GM18867 (cell line): ENCODE results near the gene SLC30A10.
"Not testable (repeated sequence)": the region's sequence is repeated elsewhere in the genome, so short reads cannot be mapped to it uniquely, and the experiment has no call there.

Experiments used
- ATAC-seq: cut with Tn5 transposase; IDR thresholded peaks from one replicate; pipeline ENCODE4 v1.9.1; 2021; ENCODE audit warnings: mild to moderate bottlenecking, moderate library complexity; ENCODE audit not compliant: unreplicated experiment

Gene SLC30A10

DNA sequence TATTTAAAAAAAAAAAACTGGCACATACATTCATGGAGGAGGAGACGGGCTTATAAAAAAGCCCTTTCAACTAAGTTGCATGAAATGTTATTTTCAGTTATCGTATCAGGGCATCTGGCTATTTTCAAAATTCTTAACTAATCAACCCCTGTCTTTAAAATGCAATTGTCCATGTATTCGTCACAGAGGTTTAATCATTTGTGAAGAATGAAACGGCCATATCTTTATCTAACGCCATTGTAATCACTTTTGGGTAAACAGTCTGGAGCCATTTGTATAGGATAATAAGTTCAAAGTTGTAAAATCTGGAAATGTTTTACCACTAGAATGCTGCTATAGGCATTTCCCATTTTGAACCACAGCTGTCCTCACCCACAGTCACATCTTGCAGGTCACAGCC is 30.4 kb downstream of the SLC30A10 start:
- no peak for ATAC-seq

DNA sequence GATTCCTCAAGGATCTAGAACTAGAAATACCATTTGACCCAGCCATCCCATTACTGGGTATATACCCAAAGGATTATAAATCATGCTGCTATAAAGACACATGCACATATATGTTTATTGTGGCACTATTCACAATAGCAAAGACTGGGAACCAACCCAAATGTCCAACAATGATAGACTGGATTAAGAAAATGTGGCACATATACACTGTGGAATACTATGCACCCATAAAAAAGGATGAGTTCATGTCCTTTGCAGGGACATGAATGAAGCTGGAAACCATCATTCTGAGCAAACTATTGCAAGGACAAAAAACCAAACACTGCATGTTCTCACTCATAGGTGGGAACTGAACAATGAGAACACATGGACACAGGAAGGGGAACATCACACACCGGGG is 36.1 kb downstream of the SLC30A10 start:
- ATAC-seq = not testable (repeated sequence)

DNA sequence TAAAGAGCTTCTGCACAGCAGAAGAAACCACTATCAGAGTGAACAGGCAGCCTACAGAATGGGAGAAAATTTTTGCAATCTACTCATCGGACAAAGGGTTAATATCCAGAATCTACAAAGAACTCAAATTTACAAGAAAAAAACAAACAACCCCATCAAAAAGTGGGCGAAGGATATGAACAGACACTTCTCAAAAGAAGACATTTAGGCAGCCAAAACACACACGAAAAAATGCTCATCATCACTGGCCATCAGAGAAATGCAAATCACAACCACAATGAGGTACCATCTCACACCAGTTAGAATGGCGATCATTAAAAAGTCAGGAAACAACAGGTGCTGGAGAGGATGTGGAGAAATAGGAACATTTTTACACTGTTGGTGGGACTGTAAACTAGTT is 36.5 kb downstream of the SLC30A10 start:
- ATAC-seq = not testable (repeated sequence)

DNA sequence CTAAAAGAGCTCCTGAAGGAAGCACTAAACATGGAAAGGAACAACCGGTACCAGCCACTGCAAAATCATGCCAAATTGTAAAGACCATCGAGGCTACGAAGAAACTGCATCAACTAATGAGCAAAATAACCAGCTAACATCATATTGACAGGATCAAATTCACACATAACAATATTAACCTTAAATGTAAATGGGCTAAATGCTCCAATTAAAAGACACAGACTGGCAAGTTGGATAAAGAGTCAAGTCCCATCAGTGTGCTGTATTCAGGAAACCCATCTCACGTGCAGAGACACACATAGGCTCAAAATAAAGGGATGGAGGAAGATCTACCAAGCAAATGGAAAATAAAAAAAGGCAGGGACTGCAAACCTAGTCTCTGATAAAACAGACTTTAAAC is 39.7 kb downstream of the SLC30A10 start:
- not testable (repeated sequence) for ATAC-seq

DNA sequence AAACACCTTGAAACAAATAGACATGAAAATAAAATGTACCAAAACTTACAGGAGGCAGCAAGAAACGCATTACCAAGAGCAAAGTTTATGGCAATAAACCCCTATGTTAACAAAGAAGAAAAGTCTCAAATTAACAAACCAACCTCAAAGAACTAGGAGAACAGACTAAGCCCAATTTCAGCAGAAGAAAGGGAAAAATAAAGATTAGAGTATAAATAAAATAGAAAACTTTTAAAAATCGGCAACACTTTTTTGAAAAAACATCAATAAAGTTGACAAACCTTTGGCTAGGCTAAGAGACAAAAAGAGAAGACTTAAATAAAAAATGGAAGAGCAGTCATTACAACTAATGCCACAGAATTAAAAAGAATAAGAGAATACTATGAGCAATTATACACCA is 42.7 kb downstream of the SLC30A10 start:
- ATAC-seq = no peak

DNA sequence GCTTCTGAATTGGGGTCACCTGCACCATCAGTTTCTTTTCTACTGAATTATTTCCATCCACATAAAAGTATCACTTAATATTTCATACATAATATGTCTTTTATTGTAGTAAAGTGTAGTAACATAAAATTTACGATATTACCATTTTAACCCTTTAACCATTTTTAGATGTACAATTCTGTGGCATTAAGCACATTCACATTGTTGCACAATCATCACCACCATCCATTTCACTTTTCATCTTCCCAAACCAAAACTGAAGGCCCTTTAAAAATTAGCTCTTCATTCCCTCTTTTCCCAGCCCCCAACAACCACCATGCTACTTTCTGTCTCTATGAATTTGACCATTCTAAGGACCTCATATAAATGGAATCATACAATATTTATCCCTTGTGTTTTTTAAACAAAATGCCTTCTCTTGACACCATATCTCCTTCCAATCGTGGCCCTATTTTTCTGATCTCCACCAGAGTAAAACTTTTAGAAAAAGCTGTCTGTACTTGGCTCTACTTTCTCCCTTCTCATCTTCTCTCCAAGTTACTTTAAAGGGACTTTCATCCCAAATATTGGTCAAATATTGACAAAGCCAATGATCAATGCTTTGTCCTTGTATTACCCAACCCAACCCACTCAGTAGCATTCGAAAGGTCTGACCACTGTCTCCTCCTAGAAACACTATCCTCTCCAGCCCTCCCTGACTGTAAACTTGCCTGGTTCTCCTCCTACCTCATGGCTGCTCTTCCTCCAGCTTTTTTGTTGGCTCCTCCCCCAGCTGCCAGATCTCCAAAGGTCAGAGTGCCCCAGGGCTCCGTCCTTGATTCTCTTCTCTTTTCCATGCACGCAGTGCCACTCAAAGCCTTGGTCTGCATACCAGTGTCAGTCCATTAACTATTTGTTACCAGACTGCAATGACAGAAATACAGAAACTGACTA is 44.7 kb downstream of the SLC30A10 start:
- ATAC-seq = no peak

DNA sequence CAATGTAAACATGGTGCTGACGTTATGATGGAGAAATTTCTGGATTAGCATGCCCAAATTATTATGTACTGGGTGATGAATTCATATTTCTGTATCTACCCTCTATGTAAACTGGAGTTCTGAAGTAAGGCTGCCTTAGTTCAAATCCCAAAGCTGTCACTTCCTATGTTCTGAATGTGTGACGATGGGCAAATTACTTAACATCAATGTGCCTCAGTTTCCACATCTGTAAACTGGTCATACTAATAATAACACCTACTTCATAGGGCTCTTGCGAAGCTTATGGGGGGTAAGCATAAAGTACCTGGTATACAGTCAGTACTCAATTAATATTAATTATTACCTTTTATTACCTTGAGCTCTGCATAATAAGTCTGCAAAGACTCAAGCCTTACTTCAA is 45.6 kb downstream of the SLC30A10 start:
- no peak for ATAC-seq

DNA sequence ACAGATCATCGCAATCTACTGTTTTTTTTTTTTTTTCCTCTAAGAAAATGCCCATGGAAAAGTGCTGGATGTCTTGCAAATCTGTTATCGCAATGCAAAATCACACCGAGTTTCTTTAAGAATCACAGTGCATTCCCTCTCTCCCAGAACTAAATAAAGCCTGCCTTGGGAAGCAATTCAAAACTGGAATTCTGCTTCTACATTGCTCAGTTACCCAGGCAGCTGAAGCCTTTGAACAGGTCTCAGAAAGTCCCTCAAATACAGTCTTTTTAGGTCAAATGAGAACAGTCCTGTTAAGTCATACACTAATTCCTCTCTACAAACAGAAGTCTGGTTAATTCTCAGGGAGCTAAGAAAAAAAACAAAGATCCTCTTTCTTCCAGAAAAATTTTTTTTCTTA is 46.3 kb downstream of the SLC30A10 start:
- ATAC-seq = no peak

DNA sequence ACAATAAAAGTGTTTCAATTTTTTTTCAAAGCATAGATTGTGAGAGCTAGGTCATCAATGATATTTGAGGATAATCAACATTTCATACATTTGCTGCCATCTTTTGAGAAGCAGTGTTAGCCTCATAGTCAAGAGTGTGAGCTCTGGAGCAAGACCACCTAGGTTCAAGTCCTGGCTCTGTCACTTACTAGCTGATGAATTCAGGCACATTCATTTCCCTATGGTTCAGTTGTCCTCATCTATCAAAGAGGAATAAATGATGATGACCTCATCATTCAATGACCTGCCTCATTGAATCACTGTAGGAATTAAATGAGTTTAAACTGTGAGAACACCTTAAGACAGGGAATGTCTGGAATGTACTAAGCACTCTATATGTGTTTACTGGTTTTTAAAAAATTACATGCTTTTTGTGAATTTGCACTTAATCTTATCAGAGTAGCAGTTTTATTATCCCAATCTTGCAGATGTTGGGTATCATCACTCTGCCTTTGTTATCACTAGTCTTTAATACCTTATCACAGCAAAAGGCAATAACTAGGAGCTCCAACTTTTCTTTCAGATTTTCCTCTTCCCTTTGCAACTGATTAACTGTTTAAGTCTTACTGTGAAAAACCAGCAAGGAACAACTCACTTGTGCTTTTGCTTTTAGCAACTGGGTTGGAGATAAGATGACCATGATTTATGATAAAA is 47.4 kb downstream of the SLC30A10 start:
- no peak for ATAC-seq

DNA sequence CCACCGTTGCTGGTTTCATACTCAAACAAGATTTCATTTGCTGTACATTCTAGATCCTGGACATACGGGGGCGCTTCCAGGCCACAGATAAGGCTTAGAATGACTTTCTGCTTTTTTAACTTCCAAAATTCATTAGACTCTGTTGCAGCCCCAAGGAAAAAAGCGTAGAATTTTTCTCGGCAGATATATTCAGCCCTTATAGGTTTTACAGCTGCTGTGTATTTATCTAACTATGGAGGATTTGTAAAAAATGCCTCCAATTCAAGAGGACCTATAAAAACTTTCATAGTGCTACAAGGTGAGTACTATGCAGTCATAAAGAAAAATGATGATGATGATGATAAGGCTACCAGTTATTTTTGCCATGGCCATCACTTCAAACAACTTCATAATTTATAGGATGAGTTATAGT is 51.6 kb downstream of the SLC30A10 start:
- peak; percentile 42 for ATAC-seq

DNA sequence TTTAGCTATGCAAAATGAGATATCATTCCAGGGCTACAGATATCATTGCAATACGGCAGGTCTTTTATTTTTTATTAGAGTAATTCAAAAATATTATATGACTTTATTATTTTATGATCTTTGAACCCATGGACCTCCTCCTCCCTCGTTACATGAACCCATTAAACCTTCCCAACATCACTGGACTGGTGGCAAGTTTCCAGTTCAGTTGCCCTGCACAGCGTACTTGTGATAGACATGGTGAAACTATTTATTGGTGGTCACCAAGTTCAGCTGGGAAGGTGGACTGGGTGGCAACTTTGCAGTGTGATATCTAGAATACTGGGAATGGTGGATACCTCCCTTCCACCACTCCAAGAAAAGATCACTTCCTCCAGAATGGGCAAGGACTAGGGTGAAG is 52.5 kb downstream of the SLC30A10 start:
- no peak for ATAC-seq

DNA sequence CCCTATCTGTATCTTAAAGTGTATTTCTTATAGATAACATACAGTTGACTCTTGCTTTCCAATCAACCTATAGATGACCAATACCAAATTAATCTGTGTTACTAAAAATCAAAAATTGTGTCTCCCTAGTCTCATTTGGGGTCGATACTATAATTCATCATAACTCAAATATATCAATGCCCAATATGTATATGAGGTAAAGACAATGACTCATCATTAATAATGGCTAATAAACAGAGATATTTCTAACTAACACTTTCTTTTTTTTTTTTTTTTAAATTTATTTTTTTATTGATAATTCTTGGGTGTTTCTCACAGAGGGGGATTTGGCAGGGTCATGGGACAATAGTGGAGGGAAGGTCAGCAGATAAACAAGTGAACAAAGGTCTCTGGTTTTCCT is 55.8 kb downstream of the SLC30A10 start:
- ATAC-seq = not testable (repeated sequence)

DNA sequence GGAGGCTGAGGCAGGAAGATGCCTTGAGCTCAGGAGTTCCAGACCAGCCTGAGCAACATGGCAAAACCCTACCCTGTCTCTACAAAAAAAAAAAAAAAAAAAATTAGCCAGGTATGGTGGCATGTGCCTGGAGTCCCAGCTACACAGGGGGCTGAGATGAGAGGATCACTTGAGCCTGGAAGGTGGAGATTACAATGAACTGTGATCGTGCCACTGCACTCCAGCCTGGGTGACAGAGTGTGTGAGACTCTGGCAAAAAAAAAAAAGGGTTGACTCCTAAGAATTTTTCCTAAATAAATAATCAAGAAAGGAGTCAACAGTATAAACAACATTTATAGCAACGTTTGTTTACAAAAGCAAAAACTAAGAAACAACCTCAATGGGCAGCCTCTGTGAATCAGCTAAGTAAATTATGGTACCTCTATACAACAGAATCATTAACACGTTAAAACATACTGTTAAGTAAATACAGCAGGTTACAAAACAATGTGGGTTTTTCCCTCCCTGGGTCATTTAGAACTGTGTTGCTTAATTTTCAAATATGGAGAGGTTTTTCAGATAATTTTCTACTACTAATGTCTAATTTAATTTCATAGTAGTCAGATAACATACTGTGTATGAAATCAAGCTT is 56.8 kb downstream of the SLC30A10 start:
- ATAC-seq = no peak

DNA sequence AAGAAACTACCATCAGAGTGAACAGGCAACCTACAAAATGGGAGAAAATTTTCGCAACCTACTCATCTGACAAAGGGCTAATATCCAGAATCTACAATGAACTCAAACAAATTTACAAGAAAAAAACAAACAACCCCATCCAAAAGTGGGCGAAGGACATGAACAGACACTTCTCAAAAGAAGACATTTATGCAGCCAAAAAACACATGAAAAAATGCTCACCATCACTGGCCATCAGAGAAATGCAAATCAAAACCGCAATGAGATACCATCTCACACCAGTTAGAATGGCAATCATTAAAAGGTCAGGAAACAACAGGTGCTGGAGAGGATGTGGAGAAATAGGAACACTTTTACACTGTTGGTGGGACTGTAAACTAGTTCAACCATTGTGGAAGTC is 59.7 kb downstream of the SLC30A10 start:
- not testable (repeated sequence) for ATAC-seq
